Measurements from ENCODE around the gene ZNF37A.
"Not testable (repeated sequence)": the region's sequence is repeated elsewhere in the genome, so short reads cannot be mapped to it uniquely, and the experiment has no call there.

The ZNF37A gene

DNA sequence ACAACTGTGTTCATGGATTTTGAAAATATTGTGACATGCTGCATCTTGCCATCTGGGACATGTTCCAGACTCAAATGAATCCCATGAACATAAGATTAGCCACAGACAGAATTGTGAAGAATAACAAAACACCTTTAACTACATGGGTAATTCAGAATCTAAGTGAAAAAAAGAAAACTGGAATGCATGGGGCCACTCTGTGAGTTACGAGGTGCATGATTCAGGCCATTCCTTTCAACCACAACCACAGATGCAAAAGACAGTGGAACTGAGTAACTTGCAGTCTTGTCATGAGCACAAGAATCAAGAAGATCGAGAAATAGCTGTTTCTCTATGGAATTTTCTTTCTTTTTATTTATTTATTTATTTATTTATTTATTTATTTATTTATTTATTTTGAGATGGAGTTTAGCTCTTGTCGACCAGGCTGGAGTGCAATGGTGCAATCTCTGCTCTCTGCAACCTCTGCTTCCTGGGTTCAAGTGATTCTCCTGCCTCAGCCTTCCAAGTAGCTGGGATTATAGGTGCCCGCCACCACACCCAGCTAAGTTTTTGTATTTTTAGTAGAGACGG is 56.8 kb downstream of the ZNF37A start:
- not testable (repeated sequence) for DNase-seq (ENCODE audit: low read depth)

DNA sequence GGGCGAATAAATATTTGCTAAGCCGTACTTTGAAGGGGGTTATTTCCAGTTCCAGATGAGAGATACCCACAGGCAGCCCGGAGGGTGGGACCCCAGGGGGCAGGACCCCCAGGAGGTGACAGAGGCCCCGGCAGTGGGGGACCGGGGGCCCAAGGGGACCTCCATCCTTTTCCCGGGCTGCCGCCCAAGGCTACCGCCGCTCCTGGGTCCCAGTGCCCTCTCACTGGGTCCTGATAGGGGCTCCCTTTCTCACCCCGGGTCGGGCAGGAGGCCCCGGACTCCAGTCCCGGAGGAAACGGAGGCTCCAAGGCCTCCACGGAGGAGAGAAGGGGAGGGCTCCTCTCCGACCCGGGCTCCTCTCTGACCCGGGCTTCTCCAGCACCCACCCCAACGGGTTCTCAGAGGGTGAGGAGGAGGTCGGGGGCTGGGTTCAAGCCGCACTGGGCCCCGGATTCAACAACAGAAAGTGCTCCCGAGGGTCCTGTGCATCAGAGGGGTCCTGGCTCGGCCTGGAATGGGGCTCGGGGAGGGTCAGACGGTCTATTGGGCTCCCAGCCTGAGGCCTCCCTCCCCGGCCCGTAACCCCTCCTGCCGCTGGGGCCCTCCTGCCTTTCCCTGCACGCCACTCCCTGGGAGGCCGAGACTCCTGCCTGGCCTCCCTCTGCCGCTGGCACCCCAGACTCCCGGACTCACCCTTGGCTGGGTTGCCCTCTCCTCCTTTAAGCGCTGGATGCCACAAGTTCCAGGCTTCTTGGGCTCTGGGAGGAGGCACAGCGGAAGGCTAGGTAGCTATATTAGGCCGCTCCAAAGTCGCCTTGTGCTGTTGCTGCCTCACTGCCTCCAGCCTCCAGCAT is 62.5 kb downstream of the ZNF37A start:
- DNase-seq (ENCODE audit: low read depth): no peak

DNA sequence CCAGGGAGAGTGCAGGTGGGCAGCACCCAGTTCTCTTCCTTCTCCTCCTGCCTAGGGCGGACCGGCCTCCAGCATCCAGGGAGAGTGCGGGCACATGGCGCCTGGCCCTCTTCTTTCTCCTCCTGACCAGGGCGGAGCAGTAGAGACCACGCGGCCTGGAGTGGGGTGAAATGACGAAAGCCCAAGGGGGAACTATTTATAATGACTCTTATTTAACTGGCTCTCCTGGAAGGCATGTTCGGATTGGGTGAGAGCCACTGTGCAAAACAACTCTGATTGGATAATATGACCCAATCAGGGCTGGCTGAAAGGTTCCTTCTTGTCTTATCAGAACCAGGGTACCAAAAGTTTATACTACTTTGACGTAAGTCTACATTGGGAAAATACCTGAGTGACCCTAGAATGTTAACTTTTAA is 63.1 kb downstream of the ZNF37A start:
- no peak for DNase-seq (ENCODE audit: low read depth)

DNA sequence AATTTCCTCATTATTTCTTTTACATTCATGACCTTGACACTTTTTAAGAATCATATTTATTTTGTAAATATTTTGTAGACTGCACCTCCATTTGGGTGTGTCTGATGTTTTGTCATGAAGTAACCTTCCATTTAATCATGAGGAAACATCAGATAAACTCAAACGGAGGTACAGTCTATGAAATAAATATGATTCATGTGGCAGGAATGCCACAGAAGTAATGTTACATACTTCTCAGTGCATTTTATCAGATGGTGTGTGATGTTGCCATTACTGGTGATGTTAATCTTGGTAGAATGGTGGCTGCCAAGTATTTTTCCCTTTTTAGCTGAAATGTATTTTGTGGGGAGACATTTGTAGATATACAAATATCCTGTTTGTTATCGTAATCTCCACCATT is 64.9 kb downstream of the ZNF37A start:
- DNase-seq (ENCODE audit: low read depth): no peak

DNA sequence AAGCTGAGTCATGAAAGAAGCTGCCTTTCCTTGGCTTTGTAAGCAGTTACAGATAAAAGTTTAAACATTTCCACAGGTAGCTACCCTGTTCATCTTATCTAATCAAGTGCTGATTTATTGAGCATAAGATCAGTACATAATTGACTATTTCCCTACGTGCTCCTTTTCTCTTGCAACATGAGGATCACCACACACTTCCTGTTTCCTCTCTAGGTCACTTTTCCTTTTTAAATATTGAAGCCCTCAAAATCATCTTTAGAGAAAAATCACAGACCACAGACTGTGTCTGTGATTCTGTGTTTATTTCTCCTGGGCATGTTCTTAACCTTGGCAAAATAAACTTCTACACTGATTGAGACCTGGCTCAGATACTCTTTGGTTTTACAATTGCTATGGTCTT is 69.5 kb downstream of the ZNF37A start:
- no peak for DNase-seq (ENCODE audit: low read depth)

DNA sequence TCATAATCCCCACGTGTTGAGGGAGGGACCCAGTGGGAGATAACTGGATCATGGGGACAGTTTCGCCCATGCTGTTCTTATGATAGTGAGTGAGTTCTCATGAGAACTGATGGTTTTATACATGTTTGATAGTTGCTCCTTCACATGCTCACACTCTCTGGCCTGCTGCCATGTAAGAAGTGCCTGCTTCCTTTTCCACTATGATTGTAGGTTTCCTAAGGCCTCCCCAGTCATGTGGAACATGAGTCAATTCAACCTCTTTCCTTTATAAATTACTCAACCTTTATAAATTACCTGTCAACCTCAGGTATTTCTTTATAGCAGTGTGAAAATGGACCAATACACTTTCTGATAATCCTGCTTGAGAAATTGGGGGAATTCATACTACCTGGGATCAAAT is 80.2 kb downstream of the ZNF37A start:
- no peak for DNase-seq (ENCODE audit: low read depth)

DNA sequence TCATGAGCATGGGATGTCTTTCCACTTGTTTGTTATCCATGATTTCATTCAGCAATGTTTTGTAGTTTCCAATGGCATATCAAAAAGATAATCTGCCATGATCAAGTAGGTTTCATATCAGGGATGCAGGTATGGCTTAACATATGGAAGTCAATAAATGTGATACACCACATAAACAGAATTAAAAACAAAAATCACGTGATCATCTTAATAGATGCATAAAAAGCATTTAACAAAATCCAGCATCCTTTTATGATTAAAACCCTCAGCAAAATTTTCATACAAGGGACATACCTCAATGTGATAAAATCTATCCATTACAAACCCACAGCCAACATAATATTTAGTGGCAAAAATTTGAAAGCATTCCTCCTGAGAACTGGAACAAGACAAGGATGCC is 90.3 kb downstream of the ZNF37A start:
- DNase-seq (ENCODE audit: low read depth): no peak

Data from stimulated activated CD4-positive, alpha-beta T cell treated with anti-CD3 and anti-CD28 coated beads, Interleukin-2, amount 100 ng/mL, for 4 hours (primary cell).